HG03354 (cell line): ENCODE data around the gene PTPRK.

Experiments
- ATAC-seq: cut with Tn5 transposase; IDR thresholded peaks from one replicate; pipeline ENCODE4 v1.9.1; 2021; ENCODE audit warnings: mild to moderate bottlenecking; ENCODE audit not compliant: unreplicated experiment, poor library complexity, severe bottlenecking

Gene PTPRK

GRCh38 chr6:128068119-128068479 lies 452.3 kb downstream of the PTPRK start:
- no peak for ATAC-seq

- ATAC-seq = no peak
These were observed 452.8 kb downstream of the PTPRK start for GRCh38 chr6:128067446-128068118.

GRCh38 chr6:128065072-128065471 lies 455.3 kb downstream of the PTPRK start:
- ATAC-seq = no peak

- ATAC-seq = no peak
These were observed 455.9 kb downstream of the PTPRK start for GRCh38 chr6:128064540-128064895.

- no peak for ATAC-seq
These were observed 456.4 kb downstream of the PTPRK start for GRCh38 chr6:128063850-128064539.

GRCh38 chr6:128062882-128063603 lies 457.4 kb downstream of the PTPRK start:
- no peak for ATAC-seq

- no peak for ATAC-seq
These were observed 462.5 kb downstream of the PTPRK start for GRCh38 chr6:128057946-128058345.

- ATAC-seq = no peak
These were observed 462.9 kb downstream of the PTPRK start for GRCh38 chr6:128057541-128057940.

- ATAC-seq = no peak
These were observed 467.3 kb downstream of the PTPRK start for GRCh38 chr6:128053109-128053508.

- ATAC-seq = no peak
These were observed 472.4 kb downstream of the PTPRK start for GRCh38 chr6:128047989-128048388.

GRCh38 chr6:128046033-128046432 lies 474.4 kb downstream of the PTPRK start:
- no peak for ATAC-seq

GRCh38 chr6:128039543-128039942 lies 480.9 kb downstream of the PTPRK start:
- peak; percentile 57 for ATAC-seq

GRCh38 chr6:128036808-128037570 lies 483.4 kb downstream of the PTPRK start:
- no peak for ATAC-seq

GRCh38 chr6:128033156-128033555 lies 487.2 kb downstream of the PTPRK start:
- no peak for ATAC-seq

- no peak for ATAC-seq
These were observed 488.4 kb downstream of the PTPRK start for GRCh38 chr6:128032042-128032441.

- ATAC-seq = peak; percentile 58
These were observed 490.6 kb downstream of the PTPRK start for GRCh38 chr6:128029826-128030225.

GRCh38 chr6:128028183-128028582 lies 492.2 kb downstream of the PTPRK start:
- ATAC-seq = no peak

- no peak for ATAC-seq
These were observed 494.9 kb downstream of the PTPRK start for GRCh38 chr6:128025478-128025877.

- no peak for ATAC-seq
These were observed 495.4 kb downstream of the PTPRK start for GRCh38 chr6:128024969-128025368.

- ATAC-seq = no peak
These were observed 496.4 kb downstream of the PTPRK start for GRCh38 chr6:128024046-128024445.
